Measurements from ENCODE around the gene LIN52.

Gene LIN52, protein sequence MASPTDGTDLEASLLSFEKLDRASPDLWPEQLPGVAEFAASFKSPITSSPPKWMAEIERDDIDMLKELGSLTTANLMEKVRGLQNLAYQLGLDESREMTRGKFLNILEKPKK

DNA sequence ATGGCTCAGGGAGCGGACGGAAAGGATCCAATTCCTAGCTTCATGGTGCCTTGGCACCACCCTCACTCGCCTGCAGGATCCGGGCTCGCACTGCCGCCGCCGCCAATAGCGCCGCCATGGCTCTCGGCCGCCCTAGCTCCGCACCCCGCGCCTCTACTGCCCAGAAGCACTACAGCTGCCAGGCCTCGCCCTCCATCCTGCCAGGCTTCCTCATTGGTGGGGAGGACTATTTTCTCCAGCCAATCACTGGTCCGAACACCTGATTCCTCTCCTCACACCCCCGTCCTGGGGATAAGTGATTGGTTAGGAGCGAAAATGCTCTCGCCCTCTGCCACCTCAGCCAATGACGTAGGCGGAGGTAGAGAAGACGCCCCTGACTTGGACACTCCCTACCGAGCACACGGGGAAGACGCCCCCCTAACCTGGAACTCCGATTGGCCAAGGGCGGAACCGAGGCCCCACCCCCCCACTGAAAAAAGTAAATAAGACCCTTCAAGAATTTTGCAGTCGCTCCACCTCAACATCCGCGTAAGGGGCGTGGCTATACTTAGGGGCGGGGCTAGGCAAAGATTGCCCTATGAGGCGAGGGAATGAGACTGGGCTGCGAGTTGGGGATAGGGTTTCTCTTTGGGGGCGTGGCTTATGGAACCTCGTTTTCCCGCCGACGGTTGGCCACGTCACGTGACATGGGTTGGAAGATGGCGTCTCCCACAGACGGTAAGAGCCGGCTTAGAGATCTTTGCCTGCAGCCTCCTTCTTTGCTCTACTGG is at the start of gene LIN52, which contains the start of gene ALDH6A1:
Gene LIN52, plus strand, starts transcription at position 680 of the 770 bp plus-strand sequence. Its CDS starts 19 bp downstream, at position 699.
Gene ALDH6A1, minus strand, starts transcription at position 177 of the 770 bp plus-strand sequence. Its CDS starts 59 bp downstream, at position 118.
- peak; percentile 100 for DNase-seq

DNA sequence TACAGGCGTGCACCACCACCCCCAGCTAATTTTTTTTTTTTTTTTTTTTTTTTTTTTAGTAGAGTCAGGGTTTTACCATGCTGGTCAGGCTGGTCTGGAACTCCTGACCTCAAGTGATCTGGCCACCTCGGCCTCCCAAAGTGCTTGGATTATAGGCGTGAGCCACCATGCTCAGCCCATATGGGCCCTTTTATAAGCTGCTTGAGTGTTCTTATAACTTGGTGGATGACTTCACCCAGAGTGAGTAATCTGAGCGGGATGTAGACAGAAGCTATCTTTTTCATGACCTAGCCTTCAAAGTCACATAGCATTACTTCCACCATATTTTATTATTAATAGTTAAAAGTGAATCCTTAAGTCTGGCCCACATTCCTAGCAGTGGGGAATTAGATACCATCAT is 49.2 kb upstream of the LIN52 start:
- no peak for DNase-seq

- no peak for DNase-seq
These were observed 46.5 kb upstream of the LIN52 start for GRCh38 chr14:74038020-74038859.

GRCh38 chr14:74042296-74042695 is 42.5 kb upstream of the LIN52 start:
- no peak for DNase-seq

- DNase-seq, result no peak
These were observed 39.2 kb upstream of the LIN52 start for GRCh38 chr14:74045522-74045921.

GRCh38 chr14:74048281-74048680 is 36.5 kb upstream of the LIN52 start:
- no peak for DNase-seq

DNA sequence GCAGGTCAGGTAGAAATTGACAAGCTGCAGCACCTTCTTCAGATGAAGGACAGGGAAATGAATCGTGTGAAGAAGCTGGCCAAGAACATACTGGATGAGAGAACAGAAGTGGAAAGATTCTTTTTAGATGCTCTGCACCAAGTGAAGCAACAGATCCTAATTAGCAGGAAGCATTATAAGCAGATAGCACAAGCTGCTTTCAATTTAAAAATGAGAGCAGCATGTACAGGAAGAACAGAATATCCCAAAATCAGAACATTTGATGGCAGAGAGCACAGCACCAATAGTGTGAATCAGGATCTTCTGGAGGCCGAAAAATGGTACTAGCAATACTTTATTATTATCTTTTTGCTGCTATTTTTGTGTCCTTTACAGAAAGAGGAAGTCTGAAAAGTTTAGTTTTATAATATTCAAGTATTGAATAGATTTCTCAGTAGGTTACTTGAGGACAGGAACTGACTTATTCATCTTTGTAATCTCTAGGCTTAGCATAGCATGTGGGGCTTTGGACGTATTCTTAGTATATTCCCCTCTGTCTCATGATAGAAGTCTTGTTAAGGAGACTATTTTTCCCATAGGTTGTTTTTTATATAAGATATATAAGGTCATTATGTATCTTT is 34.8 kb upstream of the LIN52 start:
- DNase-seq, result no peak

GRCh38 chr14:74062809-74063150 is 22.0 kb upstream of the LIN52 start:
- no peak for DNase-seq

DNA sequence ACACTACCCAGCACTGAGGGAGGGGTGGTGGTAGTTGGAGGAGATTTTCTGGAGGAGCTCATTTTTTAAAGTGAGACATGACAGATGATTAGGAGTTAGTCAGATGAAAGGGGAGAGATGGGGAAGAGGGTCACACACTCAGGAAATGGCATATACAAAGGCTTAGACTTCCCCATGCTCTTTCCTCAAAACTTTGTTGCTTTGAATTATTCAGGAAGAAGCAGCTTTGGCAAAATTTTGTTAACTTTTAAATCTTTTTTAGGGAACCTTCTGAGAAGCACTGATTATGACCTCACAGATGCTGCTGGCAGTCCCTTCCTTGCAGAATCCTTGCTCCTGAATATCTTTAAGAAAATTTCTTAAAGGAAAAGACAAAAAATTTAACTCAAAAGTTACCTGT is 20.3 kb upstream of the LIN52 start:
- no peak for DNase-seq

- no peak for DNase-seq
These were observed 19.9 kb upstream of the LIN52 start for GRCh38 chr14:74064883-74065282.

DNA sequence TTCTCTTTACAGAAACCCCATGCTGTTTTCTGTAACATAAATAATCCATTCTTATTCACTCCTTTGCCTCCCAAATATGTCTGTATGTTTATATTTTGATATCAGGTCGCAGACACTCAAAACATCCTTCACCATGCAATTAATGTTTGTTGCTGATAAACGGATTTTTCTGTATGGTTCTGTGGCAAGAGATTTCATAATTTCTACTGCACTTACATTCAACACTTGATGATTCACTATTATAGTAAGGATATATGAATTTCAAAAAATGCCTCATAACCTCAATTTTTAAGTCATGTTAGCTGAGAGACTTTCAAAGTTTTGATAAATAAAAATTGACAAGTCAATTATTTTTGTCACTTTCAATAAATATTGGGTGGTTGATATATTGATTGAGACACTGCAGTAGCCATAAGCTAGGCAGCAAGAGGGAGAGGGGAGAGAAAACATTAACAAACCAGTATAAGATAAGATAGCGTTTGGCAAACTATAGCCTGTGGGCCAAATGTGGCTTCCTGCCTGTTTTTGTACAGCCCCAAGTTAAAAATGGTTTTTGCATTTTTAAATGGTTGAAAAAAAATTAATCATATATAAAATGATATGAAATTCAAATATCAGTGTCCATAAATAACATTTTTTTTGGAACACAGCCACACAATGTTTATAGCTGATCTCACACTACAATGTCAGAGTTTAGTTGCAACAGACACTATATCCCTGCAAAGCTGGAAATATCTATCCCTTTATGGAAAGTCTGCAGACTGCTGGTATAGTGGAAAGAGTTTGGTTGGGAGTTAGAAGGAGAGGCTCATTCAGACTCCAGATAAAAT is 18.8 kb upstream of the LIN52 start:
- DNase-seq, result no peak

- no peak for DNase-seq
These were observed 7.4 kb upstream of the LIN52 start for GRCh38 chr14:74077401-74077800.

DNA sequence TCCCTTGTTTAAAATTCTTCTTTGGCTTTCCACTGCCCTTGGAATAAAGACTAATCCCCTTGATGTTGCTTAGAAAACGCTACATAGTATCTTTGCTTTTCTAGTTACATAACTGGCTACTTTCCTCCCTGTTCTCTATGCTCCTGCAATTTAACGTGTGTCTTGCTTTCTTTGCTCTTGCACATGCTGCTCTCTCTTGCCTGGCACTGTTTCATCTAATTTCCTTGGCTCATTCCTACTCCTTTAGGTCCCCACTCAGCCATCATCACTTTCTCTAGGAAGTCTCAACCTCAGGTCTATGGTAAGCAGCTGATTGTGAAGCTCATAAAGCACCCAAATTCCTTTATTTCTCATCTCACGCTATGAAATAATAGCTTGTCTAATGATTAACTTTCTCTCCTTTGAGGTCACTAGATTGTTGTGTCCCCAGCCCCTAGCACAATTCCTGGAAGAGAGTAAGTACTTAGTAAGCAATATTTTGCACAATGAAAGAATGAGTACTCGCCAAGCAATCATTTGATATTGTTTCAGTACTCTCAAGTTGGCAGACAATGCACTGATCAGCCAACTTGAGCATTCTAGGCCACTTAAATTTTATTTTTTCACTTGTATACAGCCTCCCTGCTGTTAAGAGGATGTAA is 3.8 kb upstream of the LIN52 start:
- no peak for DNase-seq

GRCh38 chr14:74081491-74081890 is 3.3 kb upstream of the LIN52 start:
- no peak for DNase-seq

DNA sequence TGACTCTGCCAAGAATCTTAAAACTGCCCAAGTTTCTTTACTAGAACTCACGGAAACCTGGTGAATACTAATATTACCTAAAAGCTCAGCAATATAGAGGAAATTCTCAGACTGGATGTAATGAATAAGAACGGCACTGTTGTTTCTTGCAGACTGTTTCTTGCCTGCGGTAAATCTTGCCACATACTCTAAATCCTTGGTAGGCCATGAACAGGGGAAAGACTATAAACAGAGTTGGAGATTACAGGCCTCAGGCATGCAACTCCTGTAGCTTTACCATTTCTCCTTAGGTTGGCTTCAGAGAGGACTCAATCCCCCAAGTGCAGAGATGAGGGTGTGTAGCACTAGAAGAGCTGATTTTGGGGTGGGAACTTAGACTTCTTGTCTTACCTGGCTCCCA is 1.6 kb upstream of the LIN52 start:
- DNase-seq, result no peak

- DNase-seq, result no peak
These were observed 926 bp upstream of the LIN52 start for GRCh38 chr14:74083784-74084276.

DNA sequence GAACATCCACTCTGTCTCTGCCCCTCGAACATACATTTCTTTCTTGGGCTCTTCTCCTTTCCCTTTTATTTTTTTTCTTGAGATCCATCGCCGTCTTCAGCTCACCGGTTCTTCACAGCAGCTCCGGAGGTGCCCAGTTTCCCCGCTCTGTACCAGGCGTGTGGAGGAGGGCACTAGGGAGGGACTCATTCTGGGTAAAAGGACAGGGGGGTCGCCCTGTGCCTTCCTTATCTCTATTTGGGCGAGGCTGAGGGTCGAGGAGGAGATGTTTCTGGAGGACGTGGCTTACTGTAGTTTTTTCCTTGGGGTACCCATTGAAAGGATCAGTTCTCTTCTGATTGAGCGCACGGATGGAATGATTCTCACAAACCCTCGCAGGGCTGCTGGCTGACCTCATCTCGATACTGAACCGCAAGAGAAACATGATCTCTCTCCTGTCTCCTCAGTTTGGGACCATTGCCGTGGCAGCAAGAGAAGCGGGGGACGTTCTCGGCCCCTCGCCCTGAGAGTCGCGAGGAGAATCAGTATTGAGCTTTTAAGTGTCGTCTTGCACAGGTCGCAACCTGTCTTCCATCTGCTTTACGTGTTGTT is 386 bp downstream of the LIN52 start:
- no peak for DNase-seq

GRCh38 chr14:74085828-74086227 is 1.1 kb downstream of the LIN52 start:
- no peak for DNase-seq

DNA sequence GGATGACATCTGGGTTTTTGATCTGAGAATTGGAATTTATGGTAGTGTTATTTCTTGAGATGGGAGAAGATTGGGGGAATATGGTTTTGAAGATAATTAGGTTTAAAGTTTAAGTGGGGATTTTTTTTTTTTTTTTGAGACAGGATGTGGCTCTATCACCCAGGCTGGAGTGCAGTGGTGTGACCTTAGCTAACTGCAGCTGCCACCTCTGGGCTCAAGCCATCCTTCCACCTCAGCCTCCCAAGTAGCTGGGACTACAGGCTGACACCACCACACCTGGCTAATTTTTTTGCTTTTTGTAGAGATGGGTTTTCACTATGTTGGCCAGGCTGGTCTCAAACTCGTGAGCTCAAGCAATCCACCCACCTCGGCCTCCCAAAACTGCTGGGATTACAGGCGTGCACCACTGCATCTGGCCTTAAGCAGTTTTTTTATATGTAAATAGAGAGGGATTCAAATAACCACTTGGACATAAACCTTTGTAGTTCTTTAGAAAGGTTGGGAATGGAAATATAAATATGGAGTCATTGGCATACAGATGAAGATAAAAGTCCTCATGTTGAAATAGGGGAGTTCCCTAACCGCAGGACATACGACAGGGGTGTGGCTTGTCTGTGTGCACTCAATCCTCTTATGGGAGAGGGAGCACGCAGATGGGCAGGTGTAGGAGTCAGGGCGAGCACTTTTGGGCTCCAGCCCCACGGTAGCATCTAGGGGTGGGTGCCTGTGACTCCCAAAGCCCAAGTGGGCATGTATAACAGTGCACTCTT is 4.7 kb downstream of the LIN52 start:
- no peak for DNase-seq

- DNase-seq, result no peak
These were observed 20.6 kb downstream of the LIN52 start for GRCh38 chr14:74105381-74105780.

DNA sequence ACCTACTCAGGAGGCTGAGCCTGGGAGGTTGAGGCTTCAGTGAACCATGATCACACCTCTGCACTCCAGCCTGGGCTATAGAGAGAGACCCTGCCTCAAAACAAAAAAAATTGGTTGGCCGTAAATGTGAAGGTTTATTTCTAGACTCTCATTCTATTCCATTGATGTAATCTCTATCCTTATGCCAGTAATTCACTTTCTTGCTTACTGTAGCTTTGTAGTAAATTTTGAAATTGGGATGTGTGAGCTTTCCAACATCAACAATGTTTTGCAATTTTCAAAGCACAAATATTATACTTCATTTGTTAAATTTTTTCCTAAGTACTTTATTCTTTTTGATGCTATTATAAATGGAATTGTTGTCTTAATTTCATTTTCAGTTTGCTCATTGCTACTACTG is 24.6 kb downstream of the LIN52 start:
- DNase-seq, result no peak

Data from activated effector memory CD4-positive, alpha-beta T cell treated with anti-CD3 and anti-CD28 coated beads, Interleukin-2, amount 50 U/mL, for 16 hours (primary cell).